Coronary artery (tissue), 2 donors: ENCODE measurements around the gene FUBP3.

Source experiments
- DNase-seq: peaks from one replicate; pipeline ENCODE4 v3.0.0-alpha.2; 2017; ENCODE audit warnings: low spot score
- H3K27ac ChIP-seq, 2 donors: fragments of 200-600 bp; sonication (generic); one replicate each; pipeline ENCODE4 v1.5.1; 2016 to 2019
- H3K4me3 ChIP-seq: fragments of 200-600 bp; sonication (generic); 2 replicates; pipeline ENCODE4 v1.5.1; 2016; ENCODE audit warnings: mild to moderate bottlenecking, moderate library complexity
- TF ChIP-seq, protein P1 (sequence below): fragments of 200-600 bp; sonication (generic); IDR thresholded peaks from one replicate; pipeline ENCODE4 v1.5.1; 2019; ENCODE audit warnings: antibody characterized with exemption

Gene FUBP3

GRCh38 chr9:130632841-130633240 lies 53.5 kb downstream of the FUBP3 start:
- TF ChIP-seq, protein P1, sequence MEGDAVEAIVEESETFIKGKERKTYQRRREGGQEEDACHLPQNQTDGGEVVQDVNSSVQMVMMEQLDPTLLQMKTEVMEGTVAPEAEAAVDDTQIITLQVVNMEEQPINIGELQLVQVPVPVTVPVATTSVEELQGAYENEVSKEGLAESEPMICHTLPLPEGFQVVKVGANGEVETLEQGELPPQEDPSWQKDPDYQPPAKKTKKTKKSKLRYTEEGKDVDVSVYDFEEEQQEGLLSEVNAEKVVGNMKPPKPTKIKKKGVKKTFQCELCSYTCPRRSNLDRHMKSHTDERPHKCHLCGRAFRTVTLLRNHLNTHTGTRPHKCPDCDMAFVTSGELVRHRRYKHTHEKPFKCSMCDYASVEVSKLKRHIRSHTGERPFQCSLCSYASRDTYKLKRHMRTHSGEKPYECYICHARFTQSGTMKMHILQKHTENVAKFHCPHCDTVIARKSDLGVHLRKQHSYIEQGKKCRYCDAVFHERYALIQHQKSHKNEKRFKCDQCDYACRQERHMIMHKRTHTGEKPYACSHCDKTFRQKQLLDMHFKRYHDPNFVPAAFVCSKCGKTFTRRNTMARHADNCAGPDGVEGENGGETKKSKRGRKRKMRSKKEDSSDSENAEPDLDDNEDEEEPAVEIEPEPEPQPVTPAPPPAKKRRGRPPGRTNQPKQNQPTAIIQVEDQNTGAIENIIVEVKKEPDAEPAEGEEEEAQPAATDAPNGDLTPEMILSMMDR = no peak
- Histone ChIP-seq H3K27ac (no peak overlapping the region), H3K4me3 (no peak overlapping the region)
- DNase-seq = no peak

DNA sequence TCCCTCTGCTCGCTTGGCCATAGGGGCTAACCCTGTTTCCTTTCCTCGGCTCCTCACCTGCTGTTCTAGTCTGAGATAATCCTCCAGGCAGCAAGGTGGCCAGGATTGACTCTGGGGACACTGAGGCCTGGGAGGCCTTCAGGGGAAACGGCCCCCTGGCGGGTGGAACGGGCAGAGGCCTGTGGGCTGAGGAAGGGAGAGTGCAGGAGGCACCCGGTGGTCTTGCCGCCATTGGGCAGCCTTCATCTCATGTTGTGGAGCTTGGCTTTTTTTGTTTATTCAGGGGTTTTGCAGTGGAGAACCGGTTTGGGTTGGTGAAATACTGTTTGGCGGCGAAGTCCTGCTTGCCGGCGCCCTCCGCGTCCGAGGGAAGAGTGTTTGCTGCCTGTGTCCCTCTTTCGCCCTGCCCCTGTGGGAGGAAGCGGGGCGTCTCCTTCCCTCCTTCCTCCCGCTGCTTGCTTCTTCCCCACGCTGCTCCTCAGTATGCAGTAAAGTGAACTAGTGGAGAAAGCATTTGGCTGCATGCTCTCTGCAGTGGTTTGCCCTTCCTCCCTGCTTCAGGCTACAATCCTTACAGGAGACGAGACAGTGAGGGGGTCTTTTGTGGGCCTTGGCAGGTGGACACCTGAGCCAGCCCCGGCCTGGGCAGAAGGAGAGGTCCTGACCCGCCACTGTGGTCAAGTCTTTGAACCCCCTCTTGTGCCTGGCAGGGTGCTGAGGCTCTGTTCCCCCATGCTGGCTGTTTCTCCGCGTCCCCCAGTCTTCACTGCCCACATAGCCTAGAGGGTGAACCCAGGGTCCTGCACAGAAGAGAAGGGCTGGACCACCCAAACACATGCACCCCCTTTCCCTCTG lies 54.2 kb downstream of the FUBP3 start:
- H3K27ac ChIP-seq = no peak overlapping the region
- TF ChIP-seq, protein P1 = no peak
- no peak for DNase-seq

DNA sequence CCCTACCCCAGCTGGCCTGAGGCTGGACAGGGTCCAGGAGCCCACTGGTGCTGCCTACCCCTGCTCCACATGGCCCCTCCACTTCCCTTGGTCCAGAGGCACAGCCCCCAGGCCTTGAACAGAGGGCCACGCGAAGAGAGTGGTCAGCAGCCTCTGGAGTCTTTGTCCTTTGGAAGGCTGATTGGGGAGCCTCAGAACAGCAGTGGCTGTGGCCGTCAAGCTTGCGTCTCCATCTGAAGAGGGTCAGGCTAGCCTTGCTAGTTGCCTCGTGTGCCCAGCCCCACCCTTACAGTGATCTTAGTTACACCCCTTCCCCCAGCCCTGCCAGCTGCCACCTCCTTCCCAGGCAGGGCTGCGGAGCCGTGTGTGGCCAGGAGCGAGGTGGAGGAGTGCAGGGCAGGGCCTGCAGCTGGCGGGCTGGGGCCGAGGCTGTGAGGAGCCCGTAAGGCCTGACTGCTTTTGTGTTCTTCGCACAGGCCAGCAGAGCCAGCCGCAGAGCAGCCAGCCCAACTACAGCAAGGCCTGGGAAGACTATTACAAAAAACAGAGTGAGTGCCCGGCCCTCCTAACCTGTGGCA lies 54.9 kb downstream of the FUBP3 start:
- Histone ChIP-seq H3K4me3 (no peak overlapping the region), H3K27ac (no peak overlapping the region)
- DNase-seq = no peak
- TF ChIP-seq, protein P1 = no peak

More for the DNA sequence above, 54.2 kb downstream of the FUBP3 start:
- no peak overlapping the region for H3K4me3 ChIP-seq

- no peak for DNase-seq
- no peak overlapping the region for H3K27ac ChIP-seq
- no peak overlapping the region for H3K4me3 ChIP-seq
- TF ChIP-seq, protein P1 = no peak
These were observed 55.4 kb downstream of the FUBP3 start for GRCh38 chr9:130634801-130635200.

DNA sequence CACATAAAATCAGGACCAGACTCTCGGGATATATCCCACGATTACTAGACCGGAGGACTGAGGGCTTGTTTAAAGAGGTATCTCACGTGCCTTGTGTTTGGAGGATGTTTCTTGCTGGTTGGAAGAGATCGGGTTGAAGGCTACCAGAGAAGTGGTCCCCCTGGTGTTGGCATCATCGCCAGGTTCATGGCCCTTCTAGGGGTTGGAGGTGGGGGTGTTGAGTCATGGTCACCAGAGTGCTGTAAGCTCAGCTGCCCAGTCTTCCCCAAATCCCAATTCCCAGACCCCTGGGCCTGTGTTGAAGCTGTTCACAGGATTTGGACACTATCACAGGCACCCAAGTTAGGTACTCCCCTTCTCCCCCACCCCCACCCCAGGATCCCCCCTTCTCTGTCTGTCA lies 55.9 kb downstream of the FUBP3 start:
- Histone ChIP-seq H3K27ac (no peak overlapping the region), H3K4me3 (no peak overlapping the region)
- TF ChIP-seq, protein P1 = no peak
- DNase-seq = no peak

- H3K4me3 ChIP-seq = no peak overlapping the region
- H3K27ac ChIP-seq = no peak overlapping the region
- no peak for DNase-seq
- TF ChIP-seq, protein P1 = no peak
These were observed 56.6 kb downstream of the FUBP3 start for GRCh38 chr9:130635721-130636647.
